GM19463 (cell line): Measurements from ENCODE around the gene THRAP3.
A peak's percentile ranks its signal among the peaks of the same experiment; 100 is the strongest.
"Not testable (repeated sequence)": the region's sequence is repeated elsewhere in the genome, so short reads cannot be mapped to it uniquely, and the experiment has no call there.

Source experiments
- ATAC-seq: cut with Tn5 transposase; IDR thresholded peaks from one replicate; pipeline ENCODE4 v1.9.1; 2021; ENCODE audit warnings: mild to moderate bottlenecking, moderate library complexity; ENCODE audit not compliant: unreplicated experiment

The THRAP3 gene

GRCh38 chr1:36223996-36224536 lies at the start of gene THRAP3:
Gene THRAP3 (plus strand): TSS chr1:36224443. CDS start chr1:36282564, 58,121 bp downstream.
- ATAC-seq: peak; percentile 90

- ATAC-seq: no peak
Observed at GRCh38 chr1:36174713-36175112, 49.5 kb upstream of the THRAP3 start.

- ATAC-seq: no peak
Observed at GRCh38 chr1:36175137-36176095, 48.8 kb upstream of the THRAP3 start.

GRCh38 chr1:36176106-36176949 lies 47.9 kb upstream of the THRAP3 start:
- ATAC-seq: no peak

- ATAC-seq: no peak
Observed at GRCh38 chr1:36177589-36178431, 46.4 kb upstream of the THRAP3 start.

GRCh38 chr1:36178471-36179219 lies 45.6 kb upstream of the THRAP3 start:
- ATAC-seq: no peak

- no peak for ATAC-seq
Observed at GRCh38 chr1:36179220-36179600, 45.0 kb upstream of the THRAP3 start.

- no peak for ATAC-seq
Observed at GRCh38 chr1:36182734-36183133, 41.5 kb upstream of the THRAP3 start.

- ATAC-seq: no peak
Observed at GRCh38 chr1:36183309-36183856, 40.9 kb upstream of the THRAP3 start.

- peak; percentile 68 for ATAC-seq
Observed at GRCh38 chr1:36187800-36188593, 36.2 kb upstream of the THRAP3 start.

- ATAC-seq: not testable (repeated sequence)
Observed at GRCh38 chr1:36196805-36197204, 27.4 kb upstream of the THRAP3 start.

GRCh38 chr1:36198641-36199040 lies 25.6 kb upstream of the THRAP3 start:
- no peak for ATAC-seq

GRCh38 chr1:36199934-36200741 lies 24.1 kb upstream of the THRAP3 start:
- ATAC-seq: no peak

- ATAC-seq: no peak
Observed at GRCh38 chr1:36203027-36203553, 21.2 kb upstream of the THRAP3 start.

- ATAC-seq: no peak
Observed at GRCh38 chr1:36203554-36204346, 20.5 kb upstream of the THRAP3 start.

GRCh38 chr1:36204347-36204909 lies 19.8 kb upstream of the THRAP3 start:
- no peak for ATAC-seq
